ENCODE data around the gene USP49. TPM values are rescaled to one million over a fixed set of nuclear protein-coding genes. Genes with fewer than 3 reads are reported as not detected.

Gene USP49
- total RNA-seq, 1 experiment from 2014 or later, result 18.5 TPM

- ChIA-PET CTCF (interaction anchor here (0.6 kb wide), 1 partner anchor 24 kb away, joined by 3 read pairs; no protein-coding TSS in a partner anchor), POLR2A (no interaction called here)
- H3K36me3 Mint-ChIP-seq (ENCODE audit: insufficient read depth, unreplicated experiment), result peaks cover 23% of the 10 kb centered on the region
- no peak for TF ChIP-seq CTCF (IDR thresholded peaks at IDR 0.05; ENCODE audit: insufficient read depth in 1 of 2, low read depth in 1 of 2, low read length in 1 of 2, severe bottlenecking in 1 of 2, unreplicated experiment in 1 of 2)
- no peaks in the 10 kb centered on the region for H3K9me3 Mint-ChIP-seq (ENCODE audit: unreplicated experiment)
- intact Hi-C loops (cut with micrococcal nuclease; ENCODE audit: unreplicated experiment), result no loop called here
- H3K4me1 Mint-ChIP-seq (ENCODE audit: low read depth, unreplicated experiment), result peaks cover 18% of the 10 kb centered on the region
- no peak for DNase-seq
- Histone ChIP-seq H3K9me3 (no peaks in the 10 kb centered on the region), H3K27me3 (replicated peaks; ENCODE audit: control insufficient read depth, insufficient read depth, low read length) (no peaks in the 10 kb centered on the region), H3K4me1 (peaks cover 7% of the 10 kb centered on the region; the same call in 1 of the 2 replicates), H3K4me3 (ENCODE audit: low read depth, low read length) (no peak overlapping the region), H3K36me3 (ENCODE audit: control insufficient read depth, insufficient read depth, low read length) (no peaks in the 10 kb centered on the region)
- no peaks in the 10 kb centered on the region for H3K27me3 Mint-ChIP-seq (ENCODE audit: insufficient read depth, unreplicated experiment)
- no peak overlapping the region for H3K27ac Mint-ChIP-seq (ENCODE audit: unreplicated experiment)
- BruUV-seq (replicated peaks), result no TSS peak
- no peak overlapping the region for H3K4me3 Mint-ChIP-seq (ENCODE audit: unreplicated experiment)
These were observed 111.9 kb downstream of the USP49 start for GRCh38 chr6:41783106-41783780.

- ChIA-PET CTCF (interaction anchor here (0.7 to 1.0 kb wide), 3 partner anchors 47 to 367 kb away, joined by 3 to 6 read pairs (median 5); no protein-coding TSS in a partner anchor), POLR2A (no interaction called here)
- H3K4me3 Mint-ChIP-seq (ENCODE audit: unreplicated experiment), result peak overlapping the region; percentile 88
- Histone ChIP-seq H3K4me1 (peaks cover 7% of the 10 kb centered on the region; the same call in 1 of the 2 replicates), H3K27me3 (replicated peaks; ENCODE audit: control insufficient read depth, insufficient read depth, low read length) (no peaks in the 10 kb centered on the region), H3K36me3 (ENCODE audit: control insufficient read depth, insufficient read depth, low read length) (peaks cover 3% of the 10 kb centered on the region), H3K4me3 (ENCODE audit: low read depth, low read length) (peak overlapping the region; percentile 82), H3K9me3 (no peaks in the 10 kb centered on the region)
- H3K36me3 Mint-ChIP-seq (ENCODE audit: insufficient read depth, unreplicated experiment), result peaks cover 6% of the 10 kb centered on the region
- no peaks in the 10 kb centered on the region for H3K9me3 Mint-ChIP-seq (ENCODE audit: unreplicated experiment)
- intact Hi-C loops (cut with micrococcal nuclease; ENCODE audit: unreplicated experiment), result no loop called here
- DNase-seq, result no peak
- H3K4me1 Mint-ChIP-seq (ENCODE audit: low read depth, unreplicated experiment), result peaks cover 18% of the 10 kb centered on the region
- H3K27me3 Mint-ChIP-seq (ENCODE audit: insufficient read depth, unreplicated experiment), result no peaks in the 10 kb centered on the region
- BruUV-seq (replicated peaks), result TSS peak; percentile 54
- TF ChIP-seq CTCF (IDR thresholded peaks at IDR 0.05; ENCODE audit: insufficient read depth in 1 of 2, low read depth in 1 of 2, low read length in 1 of 2, severe bottlenecking in 1 of 2, unreplicated experiment in 1 of 2), result no peak
- H3K27ac Mint-ChIP-seq (ENCODE audit: unreplicated experiment), result peak overlapping the region; percentile 63
These were observed 113.8 kb downstream of the USP49 start for GRCh38 chr6:41781366-41781730.

- TF ChIP-seq CTCF (IDR thresholded peaks at IDR 0.05; ENCODE audit: insufficient read depth in 1 of 2, low read depth in 1 of 2, low read length in 1 of 2, severe bottlenecking in 1 of 2, unreplicated experiment in 1 of 2), result no peak
These were observed 114.4 kb downstream of the USP49 start, which contains the start of gene PRICKLE4 for GRCh38 chr6:41780551-41781365. Gene PRICKLE4, plus strand, starts transcription at chr6:41780782. Its CDS starts 2,692 bp downstream, at chr6:41783474.

More at GRCh38 chr6:41780551-41781365, 114.4 kb downstream of the USP49 start, which contains the start of gene PRICKLE4:
- ChIA-PET CTCF (interaction anchor here (0.7 to 1.0 kb wide), 2 partner anchors 47 to 263 kb away, joined by 5 to 6 read pairs; no protein-coding TSS in a partner anchor), POLR2A (no interaction called here)
- H3K4me3 ChIP-seq (ENCODE audit: low read depth, low read length), result peak within 1 kb of the TSS; percentile 82
- intact Hi-C loops (cut with micrococcal nuclease; ENCODE audit: unreplicated experiment), result loop anchor here (1.0 kb wide), 2 partner anchors 156 to 264 kb away; no protein-coding TSS in a partner anchor
- Mint-ChIP-seq H3K9me3 (ENCODE audit: unreplicated experiment) (no peaks in the 10 kb centered on the region), H3K27ac (ENCODE audit: unreplicated experiment) (peak within 1 kb of the TSS; percentile 74), H3K27me3 (ENCODE audit: insufficient read depth, unreplicated experiment) (no peaks in the 10 kb centered on the region), H3K4me1 (ENCODE audit: low read depth, unreplicated experiment) (peaks cover 18% of the 10 kb centered on the region), H3K4me3 (ENCODE audit: unreplicated experiment) (peak within 1 kb of the TSS; percentile 88), H3K36me3 (ENCODE audit: insufficient read depth, unreplicated experiment) (peaks cover 6% of the 10 kb centered on the region)
- 0 out of 2 replicates have a peak, but pooled peaks cover 3% of the 10 kb centered on the region for H3K4me1 ChIP-seq
- H3K36me3 ChIP-seq (ENCODE audit: control insufficient read depth, insufficient read depth, low read length), result peaks cover 3% of the 10 kb centered on the region
- BruUV-seq (replicated peaks), result no TSS peak
- no peaks in the 10 kb centered on the region for H3K9me3 ChIP-seq
- H3K27me3 ChIP-seq (replicated peaks; ENCODE audit: control insufficient read depth, insufficient read depth, low read length), result no peaks in the 10 kb centered on the region
- DNase-seq, result peak in 1 of 2 experiments; percentile 52

Data from Caco-2 (cell line).